K562 (cell line): Measurements from ENCODE around the gene KXD1. TPM values are rescaled to one million over a fixed set of nuclear protein-coding genes. Genes with fewer than 3 reads are reported as not detected.

Experiments used
- BRF1 ChIP-seq: IDR thresholded peaks from 3 replicates; pipeline ENCODE4 v1.6.1; 2011; ENCODE audit warnings: borderline replicate concordance, mild to moderate bottlenecking; ENCODE audit not compliant: insufficient read length; ENCODE audit errors: extremely low read depth
- DDX20 ChIP-seq: fragments of 450-650 bp; IDR thresholded peaks from 2 replicates; pipeline ENCODE4 v1.6.1; 2016; ENCODE audit warnings: missing genetic modification characterization, low read depth, mild to moderate bottlenecking, missing compliant biosample characterization, moderate library complexity
- ETS2 ChIP-seq: IDR thresholded peaks from 2 replicates; pipeline ENCODE4 v1.6.1; 2016; ENCODE audit warnings: borderline replicate concordance, missing genetic modification characterization, mild to moderate bottlenecking, moderate library complexity, missing compliant biosample characterization; ENCODE audit not compliant: poor library complexity, severe bottlenecking
- GABPB1 ChIP-seq: sonication (generic); formaldehyde crosslinking; IDR thresholded peaks from 2 replicates; pipeline ENCODE4 v1.8.0; 2022; ENCODE audit warnings: mild to moderate bottlenecking, missing genetic modification reagents
- HDAC6 ChIP-seq: IDR thresholded peaks from 2 replicates; pipeline ENCODE4 v1.6.1; 2012; ENCODE audit warnings: low read depth, mild to moderate bottlenecking, control low read depth, inconsistent platforms, low read length, moderate library complexity
- LCOR ChIP-seq: sonication (generic); formaldehyde crosslinking; IDR thresholded peaks from 2 replicates; pipeline ENCODE4 v1.8.0; 2022; ENCODE audit warnings: mild to moderate bottlenecking, missing genetic modification reagents
- NONO ChIP-seq, 2 experiments: fragments of 200-400 bp in 1 of 2; fragments of 450-650 bp in 1 of 2; formaldehyde crosslinking in 1 of 2; IDR thresholded peaks; 2 replicates each; pipeline ENCODE4 v1.6.1; 2017; ENCODE audit warnings: low read depth in 2 of 2, mild to moderate bottlenecking in 2 of 2, moderate library complexity in 2 of 2, low read length in 1 of 2
- SAFB2 ChIP-seq: fragments of 200-400 bp; formaldehyde crosslinking; IDR thresholded peaks from 2 replicates; pipeline ENCODE4 v1.6.1; 2018; ENCODE audit warnings: borderline replicate concordance, low read length, low read depth, moderate library complexity; ENCODE audit not compliant: severe bottlenecking
- SREBF1 ChIP-seq: fragments of 150-350 bp; IDR thresholded peaks from 2 replicates; pipeline ENCODE4 v1.6.1; 2014; ENCODE audit warnings: antibody characterized with exemption, low read depth, low read length, borderline replicate concordance
- SRSF9 ChIP-seq: fragments of 200-400 bp; formaldehyde crosslinking; IDR thresholded peaks from 2 replicates; pipeline ENCODE4 v1.6.1; 2017; ENCODE audit warnings: low read depth, low read length, borderline replicate concordance
- TAF7 ChIP-seq: fragments of 450-650 bp; IDR thresholded peaks from 2 replicates; pipeline ENCODE4 v1.6.1; 2016; ENCODE audit warnings: missing genetic modification characterization, missing compliant biosample characterization
- TEAD1 ChIP-seq, 2 experiments: fragments of 450-650 bp in 1 of 2; sonication (generic) in 1 of 2; formaldehyde crosslinking; IDR thresholded peaks; 2 replicates each; pipeline versions ENCODE4 v1.4.0 to v1.8.0; 2020 to 2022; ENCODE audit warnings: mild to moderate bottlenecking in 2 of 2, missing genetic modification reagents in 1 of 2
- XRCC5 ChIP-seq: fragments of 200-400 bp; formaldehyde crosslinking; IDR thresholded peaks from 2 replicates; pipeline ENCODE4 v1.6.1; 2017; ENCODE audit warnings: low read depth, mild to moderate bottlenecking, low read length
- YBX1 ChIP-seq: fragments of 450-650 bp; IDR thresholded peaks from 2 replicates; pipeline ENCODE4 v1.7.1; 2016; ENCODE audit warnings: mild to moderate bottlenecking
- YY1 ChIP-seq, 3 experiments: IDR thresholded peaks; 2 replicates each; pipeline ENCODE4 v1.6.1; 2011; ENCODE audit warnings: low read length in 2 of 3, mild to moderate bottlenecking in 2 of 3, moderate library complexity in 2 of 3, borderline replicate concordance in 1 of 3, control low read depth in 1 of 3, low read depth in 1 of 3; ENCODE audit not compliant: insufficient read depth in 3 of 3, insufficient replicate concordance in 2 of 3, control insufficient read depth in 1 of 3, insufficient read length in 1 of 3; ENCODE audit errors: extremely low read depth in 1 of 3
- ZNF146 ChIP-seq: IDR thresholded peaks from one replicate; pipeline ENCODE4 v1.6.1; 2018; ENCODE audit warnings: missing compliant biosample characterization; ENCODE audit not compliant: unreplicated experiment
- ZNF253 ChIP-seq: fragments of 250-450 bp; sonication (Bioruptor Pico); conservative IDR thresholded peaks from 2 replicates; pipeline ENCODE4 v1.6.1; 2021; ENCODE audit warnings: mild to moderate bottlenecking
- polyA plus RNA-seq, 8 experiments: library from polyadenylated mRNA; depleted of rRNA in 4 of 8; stranded (reverse) in 5 of 8; unstranded in 3 of 8; fragments of >200 nt; fragmentation: Nextera tagmentation in 2 of 8; fragmentation: Illumina TruSeq in 1 of 8; extraction: Ambion mirVana in 2 of 8; extraction: Trizol in 1 of 8; gene quantifications; 2 replicates each; pipeline versions ENCODE4 v1.2.1 to v1.2.3, GENCODE V29; 2011 to 2014; ENCODE audit warnings: inconsistent platforms in 1 of 8, missing spikeins in 1 of 8
- total RNA-seq, 7 experiments: library from RNA; depleted of rRNA in 6 of 7; stranded (reverse); fragments of >200 nt in 6 of 7; fragmentation: Illumina TruSeq in 2 of 7; extraction: Trizol in 2 of 7; gene quantifications; 2 replicates each; pipeline versions ENCODE4 v1.2.1 to v1.2.3, GENCODE V29; 2011 to 2021; ENCODE audit warnings: low replicate concordance in 1 of 7
- TF ChIP-seq, protein P1 (sequence below): sonication (generic); formaldehyde crosslinking; IDR thresholded peaks from 2 replicates; pipeline ENCODE4 v1.8.1; 2023; ENCODE audit warnings: mild to moderate bottlenecking, missing genetic modification reagents
- TF ChIP-seq, protein P2 (sequence below): fragments of 450-650 bp; IDR thresholded peaks from 2 replicates; pipeline ENCODE4 v1.7.0; 2016; ENCODE audit warnings: borderline replicate concordance
- TF ChIP-seq, protein P3 (sequence below), 2 experiments: fragments of 450-650 bp; conservative IDR thresholded peaks; 2 replicates each; pipeline ENCODE4 v1.6.1; 2017; ENCODE audit warnings: mild to moderate bottlenecking in 2 of 2, moderate library complexity in 2 of 2

Gene KXD1
- total and polyA plus RNA-seq, 9 of the 15 experiments (the other 6 are each of a cell fraction or from before 2014, with no cell fraction given) = 21.9 to 210 (median 118) TPM

DNA sequence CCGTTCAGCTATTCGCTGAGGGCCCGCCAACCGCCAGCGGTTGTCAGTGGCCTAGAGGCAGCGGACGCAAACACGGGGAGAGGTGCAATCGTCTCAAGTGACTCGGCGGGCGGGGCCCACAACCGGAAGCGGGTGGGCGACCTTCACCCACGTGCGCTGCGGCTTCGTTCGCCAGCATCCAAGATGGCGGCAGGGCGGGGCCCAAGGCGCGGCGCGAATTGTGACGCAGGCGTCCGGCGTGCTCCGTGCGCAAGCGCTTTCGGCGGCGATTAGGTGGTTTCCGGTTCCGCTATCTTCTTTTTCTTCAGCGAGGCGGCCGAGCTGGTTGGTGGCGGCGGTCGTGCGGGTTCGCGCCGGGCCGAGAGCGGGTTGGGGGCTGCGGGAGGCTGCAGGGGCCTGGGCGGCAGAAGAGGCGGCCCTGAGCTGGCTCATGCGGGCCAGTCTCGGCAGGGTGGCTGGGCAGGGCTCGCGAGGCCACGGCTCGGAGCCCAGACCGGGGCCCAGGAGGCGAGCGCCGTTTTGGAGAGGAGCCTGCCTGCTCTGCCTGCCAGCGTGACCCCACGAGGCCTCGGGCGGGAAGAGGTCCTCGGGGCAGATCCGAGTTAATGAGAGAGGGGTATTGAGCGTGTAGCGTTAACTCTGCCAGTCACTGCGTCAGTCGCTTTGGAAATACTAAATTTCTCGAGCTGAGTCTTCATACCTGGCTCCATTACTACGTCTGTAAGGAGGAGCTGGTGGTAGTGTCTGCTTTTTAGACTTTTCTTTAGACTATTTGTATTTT is 14.1 kb downstream of the KXD1 start, which contains the start of gene UBA52 (continued):
- TF ChIP-seq YY1 (IDR thresholded peaks at IDR 0.05; ENCODE audit: borderline replicate concordance in 1 of 3, control insufficient read depth in 1 of 3, extremely low read depth in 1 of 3, insufficient read depth in 3 of 3, insufficient read length in 1 of 3, insufficient replicate concordance in 2 of 3, low read depth in 1 of 3, low read length in 2 of 3) = peak; percentile 99 to 100 (median 100)
- no peak for TF ChIP-seq YBX1
- TF ChIP-seq, protein P1, sequence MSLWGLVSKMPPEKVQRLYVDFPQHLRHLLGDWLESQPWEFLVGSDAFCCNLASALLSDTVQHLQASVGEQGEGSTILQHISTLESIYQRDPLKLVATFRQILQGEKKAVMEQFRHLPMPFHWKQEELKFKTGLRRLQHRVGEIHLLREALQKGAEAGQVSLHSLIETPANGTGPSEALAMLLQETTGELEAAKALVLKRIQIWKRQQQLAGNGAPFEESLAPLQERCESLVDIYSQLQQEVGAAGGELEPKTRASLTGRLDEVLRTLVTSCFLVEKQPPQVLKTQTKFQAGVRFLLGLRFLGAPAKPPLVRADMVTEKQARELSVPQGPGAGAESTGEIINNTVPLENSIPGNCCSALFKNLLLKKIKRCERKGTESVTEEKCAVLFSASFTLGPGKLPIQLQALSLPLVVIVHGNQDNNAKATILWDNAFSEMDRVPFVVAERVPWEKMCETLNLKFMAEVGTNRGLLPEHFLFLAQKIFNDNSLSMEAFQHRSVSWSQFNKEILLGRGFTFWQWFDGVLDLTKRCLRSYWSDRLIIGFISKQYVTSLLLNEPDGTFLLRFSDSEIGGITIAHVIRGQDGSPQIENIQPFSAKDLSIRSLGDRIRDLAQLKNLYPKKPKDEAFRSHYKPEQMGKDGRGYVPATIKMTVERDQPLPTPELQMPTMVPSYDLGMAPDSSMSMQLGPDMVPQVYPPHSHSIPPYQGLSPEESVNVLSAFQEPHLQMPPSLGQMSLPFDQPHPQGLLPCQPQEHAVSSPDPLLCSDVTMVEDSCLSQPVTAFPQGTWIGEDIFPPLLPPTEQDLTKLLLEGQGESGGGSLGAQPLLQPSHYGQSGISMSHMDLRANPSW = 0 out of 2 replicates have a peak, but pooled peaks have one; percentile 63
- TF ChIP-seq GABPB1 (CRISPR knock-in tag) = peak; percentile 98
- TF ChIP-seq DDX20 (tag) = no peak
- no peak for TF ChIP-seq SAFB2
- TF ChIP-seq HDAC6 = no peak
- TF ChIP-seq LCOR = peak; percentile 79; the same call in 1 of the 2 replicates
- peak; percentile 53 to 81; a peak in 3 of 4 replicates for TF ChIP-seq NONO (IDR thresholded peaks at IDR 0.05; ENCODE audit: low read depth in 2 of 2, low read length in 1 of 2)
- TF ChIP-seq, protein P2, sequence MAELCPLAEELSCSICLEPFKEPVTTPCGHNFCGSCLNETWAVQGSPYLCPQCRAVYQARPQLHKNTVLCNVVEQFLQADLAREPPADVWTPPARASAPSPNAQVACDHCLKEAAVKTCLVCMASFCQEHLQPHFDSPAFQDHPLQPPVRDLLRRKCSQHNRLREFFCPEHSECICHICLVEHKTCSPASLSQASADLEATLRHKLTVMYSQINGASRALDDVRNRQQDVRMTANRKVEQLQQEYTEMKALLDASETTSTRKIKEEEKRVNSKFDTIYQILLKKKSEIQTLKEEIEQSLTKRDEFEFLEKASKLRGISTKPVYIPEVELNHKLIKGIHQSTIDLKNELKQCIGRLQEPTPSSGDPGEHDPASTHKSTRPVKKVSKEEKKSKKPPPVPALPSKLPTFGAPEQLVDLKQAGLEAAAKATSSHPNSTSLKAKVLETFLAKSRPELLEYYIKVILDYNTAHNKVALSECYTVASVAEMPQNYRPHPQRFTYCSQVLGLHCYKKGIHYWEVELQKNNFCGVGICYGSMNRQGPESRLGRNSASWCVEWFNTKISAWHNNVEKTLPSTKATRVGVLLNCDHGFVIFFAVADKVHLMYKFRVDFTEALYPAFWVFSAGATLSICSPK = no peak
- no peak for TF ChIP-seq BRF1
- TF ChIP-seq, protein P3, sequence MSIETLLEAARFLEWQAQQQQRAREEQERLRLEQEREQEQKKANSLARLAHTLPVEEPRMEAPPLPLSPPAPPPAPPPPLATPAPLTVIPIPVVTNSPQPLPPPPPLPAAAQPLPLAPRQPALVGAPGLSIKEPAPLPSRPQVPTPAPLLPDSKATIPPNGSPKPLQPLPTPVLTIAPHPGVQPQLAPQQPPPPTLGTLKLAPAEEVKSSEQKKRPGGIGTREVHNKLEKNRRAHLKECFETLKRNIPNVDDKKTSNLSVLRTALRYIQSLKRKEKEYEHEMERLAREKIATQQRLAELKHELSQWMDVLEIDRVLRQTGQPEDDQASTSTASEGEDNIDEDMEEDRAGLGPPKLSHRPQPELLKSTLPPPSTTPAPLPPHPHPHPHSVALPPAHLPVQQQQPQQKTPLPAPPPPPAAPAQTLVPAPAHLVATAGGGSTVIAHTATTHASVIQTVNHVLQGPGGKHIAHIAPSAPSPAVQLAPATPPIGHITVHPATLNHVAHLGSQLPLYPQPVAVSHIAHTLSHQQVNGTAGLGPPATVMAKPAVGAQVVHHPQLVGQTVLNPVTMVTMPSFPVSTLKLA (conservative IDR thresholded peaks at IDR 0.05) = peak; percentile 100
- 0 out of 4 replicates have a peak, but pooled peaks of 1 of the 2 experiments have one; percentile 50 for TF ChIP-seq TEAD1 (CRISPR knock-in tag; IDR thresholded peaks at IDR 0.05)
- TF ChIP-seq ZNF146 = no peak
- TF ChIP-seq XRCC5 = no peak
- no peak for TF ChIP-seq SREBF1
- TF ChIP-seq ETS2 (tag) = no peak
- no peak for TF ChIP-seq SRSF9
- TF ChIP-seq TAF7 (tag) = 0 out of 2 replicates have a peak, but pooled peaks have one; percentile 36
- TF ChIP-seq ZNF253 (CRISPR knock-in tag) = no peak
